Kidney (tissue), 14 donors: ENCODE results near the gene SPECC1L. TPM values are rescaled to one million over a fixed set of nuclear protein-coding genes. Genes with fewer than 3 reads are reported as not detected.
A peak's percentile ranks its signal among the peaks of the same experiment; 100 is the strongest.

Experiments
- DNase-seq, 5 donors: peaks; one replicate each; pipeline ENCODE4 v3.0.0-alpha.2; 2013 to 2020
- FAIRE-seq: peaks from 2 replicates; lab custom pipeline; 2012; peaks lifted over from hg19 to GRCh38; lab: Jason Lieb, UNC
- H3K27ac ChIP-seq, 2 donors: one replicate each; pipeline ENCODE4 v1.7.0; 2013; ENCODE audit warnings: low read depth in 2 of 2, low read length in 2 of 2, inconsistent platforms in 1 of 2
- H3K27me3 ChIP-seq: one replicate; pipeline ENCODE4 v1.7.1; 2013; ENCODE audit warnings: low read length, inconsistent platforms; ENCODE audit not compliant: control insufficient read depth, insufficient read depth
- H3K36me3 ChIP-seq, 3 donors: one replicate each; pipeline versions ENCODE4 v1.7.0 to v1.7.1; 2013; ENCODE audit warnings: low read length in 3 of 3, control low read depth in 1 of 3, inconsistent platforms in 1 of 3; ENCODE audit not compliant: insufficient read depth in 3 of 3, control insufficient read depth in 2 of 3
- H3K4me1 ChIP-seq, 3 donors: one replicate each; pipeline versions ENCODE4 v1.7.0 to v1.7.1; 2013; ENCODE audit warnings: low read length in 3 of 3, inconsistent platforms in 1 of 3, low read depth in 1 of 3; ENCODE audit not compliant: control insufficient read depth in 2 of 3, insufficient read depth in 2 of 3
- H3K4me3 ChIP-seq, 3 donors: one replicate each; pipeline versions ENCODE4 v1.7.0 to v1.8.1; 2013; ENCODE audit warnings: low read length in 3 of 3, control low read depth in 1 of 3, inconsistent platforms in 1 of 3
- H3K9ac ChIP-seq, 3 donors: one replicate each; pipeline versions ENCODE4 v1.7.0 to v1.7.1; 2013; ENCODE audit warnings: low read length in 3 of 3, control low read depth in 1 of 3, inconsistent platforms in 1 of 3
- H3K9me3 ChIP-seq, 3 donors: one replicate each; pipeline versions ENCODE4 v1.7.0 to v1.7.1; 2013; ENCODE audit warnings: low read length in 3 of 3, control low read depth in 1 of 3, inconsistent platforms in 1 of 3; ENCODE audit not compliant: control insufficient read depth in 2 of 3, insufficient read depth in 1 of 3
- intact Hi-C: fragments of 100-400 bp; cut with DNase I; formaldehyde crosslinking; loops from one replicate; pipeline ENCODE4 v1.11.1; 2022
- polyA plus RNA-seq: library from polyadenylated mRNA; stranded (reverse); fragments of 350-450 nt; fragmentation: Illumina TruSeq; extraction: RNeasy Lipid Tissue Mini Kit (QIAGEN cat#74804); gene quantifications from one replicate; pipeline ENCODE4 v1.2.3, GENCODE V29; 2014; ENCODE audit warnings: low read depth, low replicate concordance; ENCODE audit not compliant: insufficient read depth
- total RNA-seq: library from RNA; stranded (reverse); fragmentation: NEBNext Ultra II Directional; extraction: Animal tissue kit (Norgen Biotek cat#: 25700); gene quantifications from one replicate; pipeline ENCODE4 v1.2.1, GENCODE V29; 2021
- TF ChIP-seq, protein P1 (sequence below): IDR thresholded peaks from 3 replicates; pipeline ENCODE4 v1.5.1; 2012; ENCODE audit warnings: mild to moderate bottlenecking, moderate library complexity, borderline replicate concordance; ENCODE audit not compliant: insufficient read depth; ENCODE audit errors: extremely low read depth
- donor health status: control.
- donor health status: control.
- donor health status: control.
- donor health status: control.
- donor health status: control.
- donor health status: DM: yes; HTN: yes; CAD: no.
- donor health status: Normal renal cell carcinoma (clear cell type).

Gene SPECC1L
- total and polyA plus RNA-seq, 2 donors from 2014 or later = 11.1 to 65.8 TPM

DNA sequence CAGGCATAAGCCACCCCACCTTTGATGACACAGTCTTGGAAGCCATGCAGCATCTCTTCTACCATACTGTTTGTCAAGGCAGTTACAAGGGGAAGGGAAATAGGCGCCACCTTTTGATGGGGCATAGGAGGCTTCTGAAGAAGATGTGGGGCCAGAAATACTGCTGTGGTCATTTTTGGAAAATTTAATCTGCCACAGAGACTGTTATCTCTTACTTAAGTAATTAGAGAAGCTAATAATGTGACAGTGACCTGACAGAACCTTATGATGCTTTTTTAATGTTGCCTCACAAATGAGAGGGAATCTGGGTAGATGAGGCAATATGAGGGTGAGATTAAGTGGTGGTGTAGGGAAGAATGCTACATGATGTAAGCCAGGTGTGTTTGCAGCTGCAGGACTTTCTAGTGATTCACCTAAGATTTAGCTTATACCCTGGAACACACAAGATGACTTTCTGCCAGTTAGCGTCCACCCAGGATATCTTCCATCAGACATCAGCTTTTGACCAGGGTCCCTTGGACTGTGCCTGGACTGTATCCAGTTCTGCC is 122.5 kb downstream of the SPECC1L start:
- Histone ChIP-seq H3K4me3 (no peak overlapping the region), H3K9ac (no peak overlapping the region), H3K9me3 (no peaks in the 10 kb centered on the region), H3K4me1 (peaks cover 0 to 8% (median 7%) of the 10 kb centered on the region in 3 donors), H3K36me3 (peaks cover 0 to 7% (median 6%) of the 10 kb centered on the region in 3 donors), H3K27ac (peak overlapping the region in 1 of 2 donors; percentile 5), H3K27me3 (no peaks in the 10 kb centered on the region)
- DNase-seq (no peak), FAIRE-seq (no peak)
- TF ChIP-seq, protein P1, sequence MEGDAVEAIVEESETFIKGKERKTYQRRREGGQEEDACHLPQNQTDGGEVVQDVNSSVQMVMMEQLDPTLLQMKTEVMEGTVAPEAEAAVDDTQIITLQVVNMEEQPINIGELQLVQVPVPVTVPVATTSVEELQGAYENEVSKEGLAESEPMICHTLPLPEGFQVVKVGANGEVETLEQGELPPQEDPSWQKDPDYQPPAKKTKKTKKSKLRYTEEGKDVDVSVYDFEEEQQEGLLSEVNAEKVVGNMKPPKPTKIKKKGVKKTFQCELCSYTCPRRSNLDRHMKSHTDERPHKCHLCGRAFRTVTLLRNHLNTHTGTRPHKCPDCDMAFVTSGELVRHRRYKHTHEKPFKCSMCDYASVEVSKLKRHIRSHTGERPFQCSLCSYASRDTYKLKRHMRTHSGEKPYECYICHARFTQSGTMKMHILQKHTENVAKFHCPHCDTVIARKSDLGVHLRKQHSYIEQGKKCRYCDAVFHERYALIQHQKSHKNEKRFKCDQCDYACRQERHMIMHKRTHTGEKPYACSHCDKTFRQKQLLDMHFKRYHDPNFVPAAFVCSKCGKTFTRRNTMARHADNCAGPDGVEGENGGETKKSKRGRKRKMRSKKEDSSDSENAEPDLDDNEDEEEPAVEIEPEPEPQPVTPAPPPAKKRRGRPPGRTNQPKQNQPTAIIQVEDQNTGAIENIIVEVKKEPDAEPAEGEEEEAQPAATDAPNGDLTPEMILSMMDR = no peak
- intact Hi-C loops = no loop called here

DNA sequence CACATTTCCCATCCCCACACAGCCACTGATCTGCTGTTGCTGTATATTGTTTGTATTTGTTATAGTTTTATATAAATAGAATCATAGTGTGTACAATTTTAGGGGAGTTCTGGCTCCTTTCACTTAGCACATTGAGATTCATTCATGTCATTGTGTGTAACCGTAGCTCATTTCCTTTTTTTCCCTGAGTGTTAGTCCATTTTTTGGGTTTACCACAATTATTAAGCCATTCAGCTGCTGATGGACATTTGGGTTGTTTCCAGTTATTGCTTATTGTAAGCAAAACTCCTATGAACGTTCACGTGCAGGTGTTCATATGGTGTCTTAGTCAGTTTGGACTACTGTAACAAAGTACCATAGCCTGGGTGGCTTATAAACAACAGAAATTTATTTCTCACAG is 123.2 kb downstream of the SPECC1L start:
- no peak for DNase-seq
- Histone ChIP-seq H3K4me1 (peaks cover 0 to 8% (median 7%) of the 10 kb centered on the region in 3 donors), H3K27me3 (no peaks in the 10 kb centered on the region), H3K36me3 (peaks cover 0 to 10% (median 6%) of the 10 kb centered on the region in 3 donors), H3K9me3 (no peaks in the 10 kb centered on the region), H3K4me3 (no peak overlapping the region), H3K27ac (no peak overlapping the region), H3K9ac (no peak overlapping the region)
- FAIRE-seq = no peak
- intact Hi-C loops = no loop called here
- TF ChIP-seq, protein P1 = no peak

DNA sequence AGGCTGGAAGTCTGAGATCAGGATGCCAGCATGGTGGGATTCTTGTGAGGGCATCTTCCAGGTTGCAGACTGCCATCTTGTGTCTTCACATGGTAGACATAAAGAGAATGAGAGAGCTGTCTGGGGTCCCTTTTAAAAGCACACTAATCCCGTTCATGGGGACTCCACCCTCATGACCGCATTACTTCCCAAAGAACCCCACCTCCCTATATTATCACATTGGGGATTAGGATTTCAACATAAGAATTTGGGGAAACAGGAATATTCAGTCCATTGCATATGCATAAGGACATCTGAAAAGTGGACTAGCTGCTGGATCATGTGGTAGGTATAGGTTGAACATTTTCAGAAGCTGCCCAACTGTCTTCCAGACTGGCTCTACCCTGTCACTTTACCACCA is 123.6 kb downstream of the SPECC1L start:
- intact Hi-C loops = no loop called here
- FAIRE-seq (no peak), DNase-seq (no peak)
- Histone ChIP-seq H3K4me3 (no peak overlapping the region), H3K9me3 (no peaks in the 10 kb centered on the region), H3K9ac (no peak overlapping the region), H3K27ac (no peak overlapping the region), H3K27me3 (no peaks in the 10 kb centered on the region), H3K36me3 (peaks cover 0 to 10% (median 6%) of the 10 kb centered on the region in 3 donors), H3K4me1 (peaks cover 0 to 8% (median 7%) of the 10 kb centered on the region in 3 donors)
- TF ChIP-seq, protein P1 = no peak
